Keratinocyte (primary cell): ENCODE data around the gene GGNBP2. TPM values are rescaled to one million over a fixed set of nuclear protein-coding genes. Genes with fewer than 3 reads are reported as not detected.

Source experiments
- DNase-seq: peaks from one replicate; pipeline ENCODE4 v3.0.0-alpha.2; 2011; ENCODE audit warnings: low read depth, missing footprints, low spot score
- FAIRE-seq: peaks from 2 replicates; lab custom pipeline; 2011; peaks lifted over from hg19 to GRCh38; lab: Jason Lieb, UNC
- H2AFZ ChIP-seq: 2 replicates; pipeline ENCODE4 v1.6.0; 2012; ENCODE audit warnings: low read length, control low read depth, inconsistent platforms; ENCODE audit not compliant: control insufficient read depth
- H3K27ac ChIP-seq: 2 replicates; pipeline ENCODE4 v1.5.1; 2011; ENCODE audit warnings: low read length; ENCODE audit not compliant: control insufficient read depth, insufficient read depth
- H3K27me3 ChIP-seq: 3 replicates; pipeline ENCODE4 v1.6.0; 2011; ENCODE audit warnings: low read length; ENCODE audit not compliant: control insufficient read depth, insufficient read depth; ENCODE audit errors: extremely low read depth
- H3K36me3 ChIP-seq, 2 experiments: 2 replicates in 1 of 2; 3 replicates in 1 of 2; pipeline ENCODE4 v1.5.1; 2011; ENCODE audit warnings: low read length in 2 of 2, mild to moderate bottlenecking in 1 of 2; ENCODE audit not compliant: control insufficient read depth in 2 of 2, insufficient read depth in 2 of 2; ENCODE audit errors: extremely low read depth in 1 of 2
- H3K4me1 ChIP-seq: 3 replicates; pipeline ENCODE4 v1.5.1; 2011; ENCODE audit warnings: low read length; ENCODE audit not compliant: control insufficient read depth, insufficient read depth; ENCODE audit errors: extremely low read depth
- H3K4me2 ChIP-seq: 3 replicates; pipeline ENCODE4 v1.6.0; 2011; ENCODE audit warnings: low read depth, low read length; ENCODE audit not compliant: control insufficient read depth, insufficient read depth; ENCODE audit errors: extremely low read depth
- H3K4me3 ChIP-seq, 3 experiments: fragments of 200-600 bp in 1 of 3; sonication (generic) in 1 of 3; 2 replicates in 2 of 3; 3 replicates in 1 of 3; pipeline ENCODE4 v1.5.1; 2011 to 2016; ENCODE audit warnings: low read length in 3 of 3, mild to moderate bottlenecking in 3 of 3, control low read depth in 2 of 3, inconsistent platforms in 1 of 3, low read depth in 1 of 3, mixed read lengths in 1 of 3, mixed run types in 1 of 3, moderate library complexity in 1 of 3; ENCODE audit not compliant: control insufficient read depth in 2 of 3, insufficient read depth in 2 of 3; ENCODE audit errors: extremely low read depth in 1 of 3
- H3K79me2 ChIP-seq: 2 replicates; pipeline ENCODE4 v1.6.0; 2012; ENCODE audit warnings: low read length; ENCODE audit not compliant: control insufficient read depth, insufficient read depth
- H3K9ac ChIP-seq: 3 replicates; pipeline ENCODE4 v1.6.0; 2011; ENCODE audit warnings: low read length; ENCODE audit not compliant: control insufficient read depth, insufficient read depth; ENCODE audit errors: extremely low read depth
- H3K9me1 ChIP-seq: 3 replicates; pipeline ENCODE4 v1.6.0; 2011; ENCODE audit warnings: low read length; ENCODE audit not compliant: control insufficient read depth, insufficient read depth; ENCODE audit errors: extremely low read depth
- H3K9me3 ChIP-seq: 2 replicates; pipeline ENCODE4 v1.5.1; 2012; ENCODE audit warnings: low read depth, low read length; ENCODE audit not compliant: control insufficient read depth
- H4K20me1 ChIP-seq: 3 replicates; pipeline ENCODE4 v1.6.0; 2011; ENCODE audit warnings: low read length; ENCODE audit not compliant: control insufficient read depth, insufficient read depth; ENCODE audit errors: extremely low read depth
- EZH2 ChIP-seq: IDR thresholded peaks from one replicate; pipeline ENCODE4 v1.6.1; 2012; ENCODE audit warnings: inconsistent platforms, mild to moderate bottlenecking, low read length, moderate library complexity
- dilution Hi-C: fragments of 300-500 bp; cut with MboI; formaldehyde crosslinking; loops from one replicate; pipeline ENCODE4 v1.7.0; 2020; ENCODE audit warnings: low sequenced_read_pairs; ENCODE audit not compliant: extremely low pct_ligation_motif_present
- polyA plus RNA-seq, 5 experiments: library from polyadenylated mRNA; depleted of rRNA in 3 of 5; stranded (reverse) in 3 of 5; stranded (forward) in 1 of 5; unstranded in 1 of 5; fragments of >200 nt; gene quantifications; 1 replicate in 1 of 5; 2 replicates in 3 of 5; 3 replicates in 1 of 5; pipeline versions ENCODE4 v1.2.1 to v1.2.3, GENCODE V29; 2011 to 2012; ENCODE audit warnings: missing spikeins in 2 of 5, low read depth in 1 of 5, low replicate concordance in 1 of 5
- TF ChIP-seq, protein P1 (sequence below), 3 experiments: IDR thresholded peaks in 1 of 3; conservative IDR thresholded peaks in 1 of 3; optimal IDR thresholded peaks in 1 of 3; 2 replicates in 2 of 3; 3 replicates in 1 of 3; pipeline versions ENCODE3 to v1.5.1; 2011; ENCODE audit warnings: low read length in 3 of 3, mild to moderate bottlenecking in 3 of 3, moderate library complexity in 2 of 3, control low read depth in 1 of 3, inconsistent platforms in 1 of 3; ENCODE audit not compliant: insufficient read depth in 2 of 3; ENCODE audit errors: extremely low read depth in 1 of 3

The GGNBP2 gene
- polyA plus RNA-seq, 1 donor (not counting 4 experiments of a cell fraction or from before 2014, with no cell fraction given), result 95.5 TPM

DNA sequence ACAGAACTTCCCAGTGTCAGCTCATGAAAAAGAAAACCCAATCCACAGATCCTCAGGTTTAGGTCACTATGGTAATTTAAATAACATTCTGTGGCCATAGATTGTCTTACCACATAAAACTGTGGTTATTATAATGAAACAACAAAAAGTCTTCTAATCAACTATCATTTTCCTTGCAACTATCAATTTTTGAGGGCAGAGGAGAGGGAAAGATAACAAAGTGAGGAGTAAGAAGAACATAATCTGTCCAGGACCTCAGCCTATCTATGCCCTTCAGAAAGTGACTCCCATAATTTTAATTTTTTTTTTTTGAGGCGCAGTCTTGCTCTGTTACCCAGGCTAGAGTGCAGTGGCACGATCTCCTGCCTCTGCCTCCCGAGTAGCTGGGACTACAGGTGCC is 4.0 kb upstream of the GGNBP2 start:
- FAIRE-seq (no peak), DNase-seq (no peak)
- no peaks in the 10 kb centered on the region for H3K9me1 ChIP-seq
- dilution Hi-C loops, result no loop called here
- H4K20me1 ChIP-seq, result no peaks in the 10 kb centered on the region
- H3K9ac ChIP-seq, result no peak overlapping the region
- no peaks in the 10 kb centered on the region for H3K9me3 ChIP-seq
- peaks cover 8 to 11% of the 10 kb centered on the region in 2 experiments for H3K36me3 ChIP-seq
- no peak overlapping the region for H3K4me2 ChIP-seq
- H3K4me1 ChIP-seq, result peaks cover 10% of the 10 kb centered on the region
- no peaks in the 10 kb centered on the region for H3K27me3 ChIP-seq
- peaks cover 40% of the 10 kb centered on the region for H3K79me2 ChIP-seq
- H2AFZ ChIP-seq, result no peak overlapping the region
- TF ChIP-seq EZH2, result no peak
- TF ChIP-seq, protein P1, sequence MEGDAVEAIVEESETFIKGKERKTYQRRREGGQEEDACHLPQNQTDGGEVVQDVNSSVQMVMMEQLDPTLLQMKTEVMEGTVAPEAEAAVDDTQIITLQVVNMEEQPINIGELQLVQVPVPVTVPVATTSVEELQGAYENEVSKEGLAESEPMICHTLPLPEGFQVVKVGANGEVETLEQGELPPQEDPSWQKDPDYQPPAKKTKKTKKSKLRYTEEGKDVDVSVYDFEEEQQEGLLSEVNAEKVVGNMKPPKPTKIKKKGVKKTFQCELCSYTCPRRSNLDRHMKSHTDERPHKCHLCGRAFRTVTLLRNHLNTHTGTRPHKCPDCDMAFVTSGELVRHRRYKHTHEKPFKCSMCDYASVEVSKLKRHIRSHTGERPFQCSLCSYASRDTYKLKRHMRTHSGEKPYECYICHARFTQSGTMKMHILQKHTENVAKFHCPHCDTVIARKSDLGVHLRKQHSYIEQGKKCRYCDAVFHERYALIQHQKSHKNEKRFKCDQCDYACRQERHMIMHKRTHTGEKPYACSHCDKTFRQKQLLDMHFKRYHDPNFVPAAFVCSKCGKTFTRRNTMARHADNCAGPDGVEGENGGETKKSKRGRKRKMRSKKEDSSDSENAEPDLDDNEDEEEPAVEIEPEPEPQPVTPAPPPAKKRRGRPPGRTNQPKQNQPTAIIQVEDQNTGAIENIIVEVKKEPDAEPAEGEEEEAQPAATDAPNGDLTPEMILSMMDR (optimal IDR thresholded peaks at IDR 0.05 in 1 of 3, IDR thresholded peaks at IDR 0.05 in 1 of 3, conservative IDR thresholded peaks at IDR 0.05 in 1 of 3; ENCODE audit: extremely low read depth in 1 of 3, insufficient read depth in 2 of 3, low read length in 3 of 3), result no peak
- H3K4me3 ChIP-seq, result no peak overlapping the region
- no peak overlapping the region for H3K27ac ChIP-seq

DNA sequence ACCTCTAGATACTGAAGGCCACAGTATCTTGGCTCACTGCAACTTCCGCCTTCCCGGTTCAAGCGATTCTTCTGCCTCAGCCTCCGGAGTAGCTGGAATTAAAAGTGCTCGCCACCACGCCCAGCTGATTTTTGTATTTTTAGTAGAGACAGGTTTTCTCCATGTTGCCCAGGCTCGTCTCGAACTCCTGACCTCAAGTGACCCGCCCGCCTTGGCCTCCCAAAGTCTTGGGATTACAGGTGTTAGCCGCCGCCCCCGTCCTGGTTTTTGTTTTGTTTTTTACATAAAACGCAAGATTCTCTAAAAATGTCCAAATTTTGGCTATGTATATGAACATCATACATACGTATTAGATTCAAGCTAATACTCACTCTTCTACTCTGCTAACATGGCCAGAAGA is 2.0 kb upstream of the GGNBP2 start:
- Histone ChIP-seq H3K36me3 (peaks cover 2 to 9% of the 10 kb centered on the region in 2 experiments), H4K20me1 (peaks cover 3% of the 10 kb centered on the region), H3K4me2 (no peak overlapping the region), H3K4me3 (no peak overlapping the region), H2AFZ (no peak overlapping the region), H3K4me1 (peaks cover 13% of the 10 kb centered on the region), H3K9me3 (no peaks in the 10 kb centered on the region), H3K9ac (no peak overlapping the region), H3K27ac (no peak overlapping the region), H3K9me1 (no peaks in the 10 kb centered on the region), H3K27me3 (no peaks in the 10 kb centered on the region), H3K79me2 (peaks cover 50% of the 10 kb centered on the region)
- no peak for FAIRE-seq
- dilution Hi-C loops, result no loop called here
- no peak for TF ChIP-seq EZH2
- TF ChIP-seq, protein P1 (optimal IDR thresholded peaks at IDR 0.05 in 1 of 3, IDR thresholded peaks at IDR 0.05 in 1 of 3, conservative IDR thresholded peaks at IDR 0.05 in 1 of 3; ENCODE audit: extremely low read depth in 1 of 3, insufficient read depth in 2 of 3, low read length in 3 of 3), result no peak
- DNase-seq, result no peak
